Measurements from ENCODE around the gene STK38L. TPM values are rescaled to one million over a fixed set of nuclear protein-coding genes. Genes with fewer than 3 reads are reported as not detected.

The STK38L gene
- total and polyA plus RNA-seq, 8 donors, result 28.2 to 45.1 (median 40.4) TPM

- DNase-seq (no peak), ATAC-seq (no peak)
- no peaks in the 10 kb centered on the region for H3K36me3 ChIP-seq
- H3K4me1 ChIP-seq, result no peaks in the 10 kb centered on the region
- TF ChIP-seq, protein P1, sequence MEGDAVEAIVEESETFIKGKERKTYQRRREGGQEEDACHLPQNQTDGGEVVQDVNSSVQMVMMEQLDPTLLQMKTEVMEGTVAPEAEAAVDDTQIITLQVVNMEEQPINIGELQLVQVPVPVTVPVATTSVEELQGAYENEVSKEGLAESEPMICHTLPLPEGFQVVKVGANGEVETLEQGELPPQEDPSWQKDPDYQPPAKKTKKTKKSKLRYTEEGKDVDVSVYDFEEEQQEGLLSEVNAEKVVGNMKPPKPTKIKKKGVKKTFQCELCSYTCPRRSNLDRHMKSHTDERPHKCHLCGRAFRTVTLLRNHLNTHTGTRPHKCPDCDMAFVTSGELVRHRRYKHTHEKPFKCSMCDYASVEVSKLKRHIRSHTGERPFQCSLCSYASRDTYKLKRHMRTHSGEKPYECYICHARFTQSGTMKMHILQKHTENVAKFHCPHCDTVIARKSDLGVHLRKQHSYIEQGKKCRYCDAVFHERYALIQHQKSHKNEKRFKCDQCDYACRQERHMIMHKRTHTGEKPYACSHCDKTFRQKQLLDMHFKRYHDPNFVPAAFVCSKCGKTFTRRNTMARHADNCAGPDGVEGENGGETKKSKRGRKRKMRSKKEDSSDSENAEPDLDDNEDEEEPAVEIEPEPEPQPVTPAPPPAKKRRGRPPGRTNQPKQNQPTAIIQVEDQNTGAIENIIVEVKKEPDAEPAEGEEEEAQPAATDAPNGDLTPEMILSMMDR (IDR thresholded peaks at IDR 0.05), result no peak
- no peaks in the 10 kb centered on the region for H3K9me3 ChIP-seq
- intact Hi-C loops (cut with DNase I), result no loop called here
- no peak overlapping the region for H3K27ac ChIP-seq
- no peaks in the 10 kb centered on the region for H3K27me3 ChIP-seq
- H3K4me3 ChIP-seq, result no peak overlapping the region
Observed at GRCh38 chr12:27342536-27342935, 98.5 kb downstream of the STK38L start.

DNA sequence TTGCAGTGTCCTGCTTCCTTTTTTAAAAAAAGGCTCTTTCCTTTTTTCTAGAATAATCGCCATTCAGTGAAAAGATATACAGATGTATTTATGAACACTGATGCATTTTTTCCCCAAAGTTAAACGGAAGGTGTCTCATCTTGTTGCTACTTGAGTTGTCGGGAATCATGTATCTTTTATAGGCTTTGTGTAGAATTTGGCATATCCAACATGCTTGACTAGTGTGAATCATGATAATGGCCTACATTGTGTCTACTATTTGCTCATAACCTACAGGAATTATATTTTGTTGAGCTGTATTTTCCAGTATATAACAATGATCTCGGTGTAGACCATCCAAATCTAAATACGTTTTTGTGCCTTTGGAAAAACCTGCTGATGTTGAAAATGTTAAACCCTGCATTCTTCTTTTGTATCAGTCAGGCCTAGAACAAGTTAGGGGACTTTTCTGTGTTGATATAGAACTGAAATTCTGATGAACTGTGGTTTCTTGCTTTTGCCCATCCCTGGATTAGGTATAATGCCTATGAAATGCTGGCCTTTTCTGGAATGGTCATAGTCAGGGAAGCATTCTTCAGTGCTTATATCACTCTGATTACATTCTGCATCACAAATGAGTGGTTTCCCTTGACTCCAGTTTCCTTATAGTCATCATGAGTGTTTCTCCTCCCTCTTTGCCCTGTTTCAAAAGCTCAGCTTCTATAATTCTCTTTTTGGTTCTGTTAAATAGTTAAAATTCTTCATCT is 99.3 kb downstream of the STK38L start:
- TF ChIP-seq, protein P1 (IDR thresholded peaks at IDR 0.05), result no peak
- Histone ChIP-seq H3K27me3 (no peaks in the 10 kb centered on the region), H3K36me3 (no peaks in the 10 kb centered on the region), H3K9me3 (no peaks in the 10 kb centered on the region), H3K4me3 (no peak overlapping the region), H3K27ac (no peak overlapping the region), H3K4me1 (no peaks in the 10 kb centered on the region)
- intact Hi-C loops (cut with DNase I), result no loop called here
- ATAC-seq (peak; percentile 74), DNase-seq (no peak)

GRCh38 chr12:27344246-27344645 is 100.2 kb downstream of the STK38L start:
- Histone ChIP-seq H3K27ac (no peak overlapping the region), H3K9me3 (no peaks in the 10 kb centered on the region), H3K36me3 (no peaks in the 10 kb centered on the region), H3K4me1 (no peaks in the 10 kb centered on the region), H3K4me3 (no peak overlapping the region), H3K27me3 (no peaks in the 10 kb centered on the region)
- TF ChIP-seq, protein P1 (IDR thresholded peaks at IDR 0.05), result no peak
- ATAC-seq (no peak), DNase-seq (no peak)
- intact Hi-C loops (cut with DNase I), result no loop called here

- no peak for ATAC-seq
- intact Hi-C loops (cut with DNase I), result no loop called here
- Histone ChIP-seq H3K9me3 (no peaks in the 10 kb centered on the region), H3K36me3 (no peaks in the 10 kb centered on the region), H3K4me3 (no peak overlapping the region), H3K4me1 (no peaks in the 10 kb centered on the region), H3K27me3 (no peaks in the 10 kb centered on the region), H3K27ac (no peak overlapping the region)
- no peak for DNase-seq
- TF ChIP-seq, protein P1 (IDR thresholded peaks at IDR 0.05), result no peak
Observed at GRCh38 chr12:27344760-27345159, 100.7 kb downstream of the STK38L start.

- TF ChIP-seq, protein P1 (IDR thresholded peaks at IDR 0.05), result no peak
- H3K36me3 ChIP-seq, result no peaks in the 10 kb centered on the region
- intact Hi-C loops (cut with DNase I), result no loop called here
- DNase-seq (no peak), ATAC-seq (no peak)
- H3K4me3 ChIP-seq, result no peak overlapping the region
- no peaks in the 10 kb centered on the region for H3K9me3 ChIP-seq
- H3K27ac ChIP-seq, result no peak overlapping the region
- H3K27me3 ChIP-seq, result no peaks in the 10 kb centered on the region
- no peaks in the 10 kb centered on the region for H3K4me1 ChIP-seq
Observed at GRCh38 chr12:27345376-27345775, 101.3 kb downstream of the STK38L start.

Data from left lung (tissue), 10 donors.